HG03439 (cell line): ENCODE results near the gene SLC7A5.
"Not testable (repeated sequence)": the region's sequence is repeated elsewhere in the genome, so short reads cannot be mapped to it uniquely, and the experiment has no call there.

ENCODE experiments used
- ATAC-seq: cut with Tn5 transposase; IDR thresholded peaks from one replicate; pipeline ENCODE4 v1.9.1; 2021; ENCODE audit warnings: mild to moderate bottlenecking, moderate library complexity; ENCODE audit not compliant: unreplicated experiment

SLC7A5 gene

GRCh38 chr16:87862597-87863326 lies 6.5 kb downstream of the SLC7A5 start:
- not testable (repeated sequence) for ATAC-seq

DNA sequence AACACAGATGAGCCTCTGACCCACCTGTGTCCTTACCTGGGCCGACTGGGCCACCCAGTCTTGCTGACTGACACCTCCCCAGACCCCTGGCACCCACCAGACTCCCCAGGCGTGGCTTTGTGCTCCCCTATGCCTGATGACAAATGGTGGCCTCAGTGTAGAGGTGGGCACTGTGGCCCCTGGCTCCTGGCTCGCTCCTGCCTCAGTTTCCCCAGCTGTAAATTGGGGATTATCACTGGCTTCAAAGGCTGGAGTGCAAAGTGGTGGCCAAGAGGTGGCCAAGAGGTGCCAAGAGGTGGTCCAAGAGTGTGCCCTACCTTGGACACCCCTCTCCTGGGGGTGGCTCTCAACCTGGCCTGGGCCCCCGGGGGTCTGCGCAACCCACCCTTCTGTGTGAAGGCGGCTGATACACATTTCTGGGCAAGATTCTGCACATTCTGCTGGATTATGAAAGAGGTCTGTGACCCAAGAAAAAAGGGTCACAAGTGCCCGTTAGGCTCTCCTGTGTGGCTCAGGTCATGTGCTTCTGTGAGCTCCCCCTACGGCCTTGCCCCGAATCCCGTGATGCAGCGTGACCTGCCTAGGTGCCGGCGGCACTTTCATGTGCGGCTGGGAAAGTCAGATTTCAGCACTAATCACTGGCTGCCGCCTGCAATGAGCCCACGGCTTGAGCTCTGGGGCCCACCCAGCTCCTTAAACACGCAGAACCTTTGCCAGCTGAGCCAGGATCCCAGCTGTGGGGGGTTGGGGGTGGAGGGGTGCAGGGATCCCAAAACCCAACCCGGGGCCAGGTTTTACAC lies 7.8 kb downstream of the SLC7A5 start:
- not testable (repeated sequence) for ATAC-seq

DNA sequence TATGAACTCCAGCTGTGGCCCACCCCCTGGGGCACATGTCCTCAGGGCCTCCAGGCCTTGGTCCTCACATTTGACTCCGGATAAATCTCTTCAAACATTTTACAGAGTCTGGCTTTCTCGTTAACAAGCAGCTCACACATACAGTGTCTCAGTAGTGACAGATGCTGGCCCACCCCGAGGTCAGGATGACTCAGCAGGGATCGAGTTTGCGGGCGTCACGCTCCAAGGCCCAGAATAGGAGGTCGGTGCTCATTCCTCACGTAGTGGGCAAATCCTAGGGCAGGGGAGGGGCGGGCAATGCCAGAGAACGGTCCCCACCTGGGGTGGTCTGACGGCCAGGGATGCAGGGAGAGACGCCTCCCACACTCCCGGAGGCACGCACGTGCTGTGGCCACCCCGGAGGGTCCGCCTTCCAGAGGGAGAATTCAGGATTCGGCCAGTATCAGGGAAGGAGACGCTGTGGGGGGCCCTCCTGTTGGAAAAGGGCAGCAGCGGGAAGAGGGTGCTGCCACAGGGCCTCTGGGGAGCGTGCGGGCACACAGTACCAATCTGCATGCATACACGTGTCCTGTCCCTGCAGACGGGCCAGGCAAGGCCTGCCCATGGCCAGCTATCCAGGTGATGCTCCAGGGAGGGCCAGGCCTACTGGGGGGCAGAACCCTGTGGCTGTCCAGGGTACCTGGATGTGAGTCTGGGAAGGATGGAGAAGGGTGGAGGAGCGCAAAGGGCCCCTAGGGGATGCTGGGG lies 8.6 kb downstream of the SLC7A5 start:
- no peak for ATAC-seq

DNA sequence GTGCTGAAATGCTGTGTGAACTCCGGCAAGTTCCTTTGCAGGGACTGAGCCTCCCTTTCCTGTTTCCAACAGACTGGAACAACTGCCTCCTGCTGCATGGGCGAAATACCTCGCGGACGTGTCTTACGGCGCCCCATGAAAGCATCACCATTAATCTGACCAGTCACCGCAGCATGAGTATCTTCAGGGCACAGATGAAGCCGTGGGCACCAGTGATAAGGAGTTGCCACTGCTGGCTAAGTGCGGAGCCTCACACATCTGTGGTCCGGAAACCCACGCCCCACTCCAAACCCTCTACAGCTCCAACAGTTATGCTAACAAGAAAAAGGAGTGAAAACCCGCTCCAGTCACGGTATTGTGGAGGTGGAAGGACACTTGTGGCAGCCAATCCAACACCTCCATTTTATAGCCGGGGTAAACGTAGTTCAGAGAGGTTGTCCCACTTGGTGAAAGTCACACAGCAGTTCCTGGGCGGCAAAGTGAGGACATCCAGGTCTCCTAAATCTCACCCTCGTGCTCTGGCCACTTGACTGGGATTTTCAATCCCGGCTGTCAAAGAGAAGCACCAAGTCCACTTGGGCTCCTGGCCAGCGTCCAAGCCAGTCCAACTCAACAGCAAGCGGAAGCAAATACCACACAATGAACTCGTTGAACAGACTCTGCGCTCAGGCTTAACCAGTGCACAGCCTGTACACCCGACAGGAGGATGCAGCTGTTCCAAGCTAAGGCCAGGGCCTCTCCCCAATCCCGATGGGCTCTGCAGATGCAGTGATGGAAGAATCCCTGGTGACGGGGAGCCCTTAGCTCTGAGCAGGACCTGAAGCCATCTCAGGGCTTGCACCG lies 10.9 kb downstream of the SLC7A5 start:
- not testable (repeated sequence) for ATAC-seq

DNA sequence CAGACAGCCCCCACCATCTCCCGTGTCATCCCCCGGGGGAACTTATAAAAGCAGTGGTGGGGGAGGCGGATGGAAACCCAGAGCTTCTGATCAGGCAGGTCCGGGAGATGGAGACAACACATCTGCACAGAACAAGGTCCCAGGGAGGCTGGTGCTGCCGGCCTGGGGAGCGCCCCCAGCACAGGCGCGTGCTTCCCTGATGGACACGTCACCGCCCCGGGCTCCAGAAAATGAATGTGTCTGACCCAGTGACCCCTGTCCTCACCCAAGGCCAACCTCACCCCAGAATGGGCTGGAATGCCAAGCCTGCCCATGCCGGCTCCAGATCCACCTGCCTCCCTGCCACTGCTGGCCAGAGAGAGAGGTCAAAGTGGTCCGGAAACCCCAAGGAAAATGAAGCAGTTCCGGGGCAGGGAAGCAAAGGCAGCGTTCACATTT lies 12.5 kb downstream of the SLC7A5 start:
- no peak for ATAC-seq

GRCh38 chr16:87855852-87856715 lies 13.2 kb downstream of the SLC7A5 start:
- no peak for ATAC-seq

- no peak for ATAC-seq
These were observed 14.2 kb downstream of the SLC7A5 start for GRCh38 chr16:87854907-87855683.

GRCh38 chr16:87854053-87854906 lies 15.0 kb downstream of the SLC7A5 start:
- ATAC-seq, result no peak

DNA sequence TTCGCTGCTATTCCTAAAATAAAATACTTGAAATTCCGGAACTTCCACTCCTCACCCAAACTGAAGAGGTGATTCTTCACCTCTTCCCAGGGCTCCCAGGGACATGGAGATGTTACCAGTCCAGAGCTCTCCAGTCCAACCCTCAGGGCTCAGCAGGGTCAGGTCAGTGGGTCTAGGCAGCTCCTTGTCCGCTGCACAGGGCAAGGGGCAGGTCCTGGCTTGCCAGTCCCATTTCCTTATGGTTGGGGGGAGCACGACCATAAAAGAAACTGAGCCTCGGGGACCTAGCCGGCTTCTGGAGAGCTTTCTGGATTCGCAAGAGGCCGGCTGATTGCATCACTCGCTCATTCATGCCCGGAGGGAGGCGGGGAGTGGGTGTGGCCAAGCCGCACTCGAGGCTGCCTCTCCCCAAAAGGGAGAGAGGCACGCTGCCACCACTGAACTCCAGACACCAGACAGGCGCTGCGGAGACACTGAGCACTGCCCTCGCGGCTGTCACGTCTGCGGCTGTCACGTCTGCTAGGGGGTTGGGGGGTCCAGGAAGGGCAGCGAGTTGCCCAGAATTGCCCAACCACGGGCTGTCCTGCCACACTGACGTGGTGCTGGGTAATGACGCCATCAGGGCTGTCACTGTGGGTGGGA lies 15.8 kb downstream of the SLC7A5 start:
- no peak for ATAC-seq

- no peak for ATAC-seq
These were observed 17.7 kb downstream of the SLC7A5 start for GRCh38 chr16:87851601-87852000.

GRCh38 chr16:87851141-87851587 lies 18.1 kb downstream of the SLC7A5 start:
- ATAC-seq, result no peak

DNA sequence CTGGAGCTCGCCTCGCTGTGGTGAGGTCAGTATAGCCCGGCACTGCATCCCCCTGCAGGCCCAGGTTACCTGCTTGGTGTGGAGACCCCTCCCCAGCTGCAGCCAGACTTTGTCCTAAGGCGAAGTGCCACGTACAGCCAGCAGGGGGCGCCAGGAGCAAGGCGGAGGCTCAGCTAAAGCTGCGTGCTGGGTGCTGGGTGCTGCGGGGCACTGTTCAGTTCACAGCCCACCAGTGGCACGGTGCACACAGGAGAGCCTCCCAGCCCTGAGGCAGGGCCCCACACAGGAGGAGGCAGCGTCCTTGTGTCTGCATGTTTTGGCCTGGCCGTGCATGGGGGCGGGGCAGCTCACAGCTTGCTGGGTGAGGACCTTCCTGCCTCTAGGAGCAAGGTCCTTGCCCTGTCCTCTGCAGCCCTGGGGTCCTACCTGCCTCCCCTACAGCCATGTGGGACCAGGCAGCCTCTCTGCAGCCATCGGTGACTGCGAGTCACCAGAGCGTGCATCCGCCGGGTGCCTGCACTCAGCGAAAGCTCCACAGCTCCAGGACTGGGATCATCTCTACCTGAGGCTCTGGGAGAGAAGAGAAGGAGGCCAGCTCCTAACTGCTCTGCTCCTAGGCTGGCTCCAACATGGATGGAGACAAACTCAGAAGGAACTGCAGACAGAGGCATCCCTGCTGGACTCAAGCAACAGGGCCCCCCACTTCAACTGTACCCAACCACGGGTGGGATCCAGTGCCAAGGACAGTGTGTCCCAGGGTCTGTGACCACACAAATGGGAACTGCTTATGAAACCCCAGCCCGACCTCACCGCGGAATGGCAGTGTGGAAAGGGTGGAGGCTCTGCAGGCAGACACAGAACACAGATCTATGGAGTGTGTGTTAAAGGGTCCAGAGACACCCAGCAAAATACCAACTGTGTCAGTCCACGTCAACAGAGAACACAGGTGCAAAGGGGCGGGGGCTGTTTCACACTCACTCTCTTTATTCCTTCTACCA lies 19.0 kb downstream of the SLC7A5 start:
- ATAC-seq, result peak; percentile 41

- no peak for ATAC-seq
These were observed 19.8 kb downstream of the SLC7A5 start for GRCh38 chr16:87849419-87850008.

DNA sequence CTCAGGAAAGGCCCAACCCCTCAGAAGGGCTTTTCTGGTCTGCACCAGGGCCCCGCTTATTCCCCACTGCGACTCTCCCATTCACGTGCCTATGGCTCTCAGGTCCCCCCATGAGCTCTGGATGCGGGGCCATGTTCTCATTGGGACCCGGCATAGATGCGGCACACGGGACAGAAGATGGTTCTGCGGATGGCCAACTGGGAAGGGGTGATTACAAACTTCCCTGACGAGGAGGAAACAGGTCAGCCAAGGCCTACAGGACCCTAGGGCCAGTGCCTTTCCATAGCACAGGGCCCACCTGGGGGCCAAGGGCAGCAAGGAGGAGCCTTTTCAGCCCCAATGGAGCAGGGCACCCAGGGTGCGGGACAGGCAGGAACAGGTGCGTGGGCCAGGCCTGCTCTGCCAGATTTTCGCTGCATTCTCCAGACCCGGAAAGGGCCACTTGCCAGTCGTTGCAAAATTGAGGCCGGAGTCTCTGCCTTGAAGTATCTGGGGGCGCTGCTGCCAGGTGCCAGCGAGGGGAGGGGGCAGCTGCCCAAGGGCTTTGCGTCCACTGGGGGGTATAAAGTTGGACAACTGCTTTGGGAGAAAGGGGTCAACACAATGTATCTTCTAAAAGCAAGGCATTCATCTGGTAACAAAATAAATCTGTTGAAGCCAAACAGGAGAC lies 20.5 kb downstream of the SLC7A5 start:
- ATAC-seq, result no peak
